ENCODE results near the gene PLXDC1.
"Not testable (repeated sequence)": the region's sequence is repeated elsewhere in the genome, so short reads cannot be mapped to it uniquely, and the experiment has no call there.

PLXDC1 gene

DNA sequence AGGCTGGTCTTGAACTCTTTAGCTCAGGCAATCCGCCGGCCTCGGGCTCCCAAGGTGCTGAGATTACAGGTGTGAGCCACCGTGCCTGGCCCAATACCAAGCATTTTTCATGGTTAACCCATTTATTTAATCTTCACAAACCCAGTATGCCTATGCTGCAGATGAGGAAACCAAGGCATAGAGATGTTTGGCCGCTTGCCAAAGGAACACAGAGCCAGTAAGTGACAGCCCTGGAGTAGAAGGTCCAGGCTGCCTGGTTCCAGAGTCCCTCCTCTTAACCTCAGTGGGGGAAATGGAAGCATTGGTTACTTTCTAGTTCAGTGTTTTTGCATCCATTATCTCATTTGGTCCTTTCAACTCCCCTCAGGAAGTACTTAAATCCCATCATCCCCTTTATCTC lies 29.9 kb upstream of the PLXDC1 start:
- no peak for DNase-seq (ENCODE audit: low spot score)

DNA sequence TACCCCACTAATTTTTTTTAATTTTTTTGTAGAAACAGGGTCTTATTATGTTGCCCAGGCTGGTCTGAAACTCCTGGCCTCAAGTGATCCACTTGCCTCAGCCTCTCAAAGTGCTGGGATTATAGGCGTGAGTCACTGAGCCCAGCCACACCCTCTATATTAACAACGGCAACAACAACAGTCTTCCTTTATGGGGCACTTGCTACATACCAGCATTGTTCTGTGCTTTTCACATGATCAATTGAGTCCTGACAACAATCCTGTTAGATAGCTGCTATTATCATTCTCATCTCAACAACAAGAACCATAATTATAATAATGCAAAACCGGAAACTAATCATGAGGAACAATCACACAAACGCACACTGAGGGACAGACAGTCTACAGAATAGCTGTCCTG lies 27.1 kb upstream of the PLXDC1 start:
- DNase-seq (ENCODE audit: low spot score), result no peak

DNA sequence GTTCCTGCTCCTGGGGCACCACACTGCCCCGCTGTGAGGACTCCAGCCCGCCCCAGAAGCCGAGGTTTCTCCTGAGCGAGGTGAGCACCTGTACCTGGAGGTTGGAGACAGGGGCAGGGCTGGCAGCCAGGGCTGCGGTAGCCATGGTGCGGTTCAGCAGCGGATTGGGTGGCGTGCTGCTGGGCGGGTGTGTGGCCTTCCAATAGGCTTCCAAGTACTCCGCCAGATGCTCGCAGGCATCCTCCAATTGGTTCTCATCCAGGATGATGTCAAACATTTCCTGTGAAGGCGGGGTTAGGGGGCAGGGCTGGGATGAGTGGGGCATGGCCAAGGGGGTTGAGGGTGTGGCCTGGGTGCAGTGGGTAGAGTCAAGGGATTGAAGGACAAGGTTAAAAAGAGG lies 25.8 kb upstream of the PLXDC1 start:
- DNase-seq (ENCODE audit: low spot score), result no peak

DNA sequence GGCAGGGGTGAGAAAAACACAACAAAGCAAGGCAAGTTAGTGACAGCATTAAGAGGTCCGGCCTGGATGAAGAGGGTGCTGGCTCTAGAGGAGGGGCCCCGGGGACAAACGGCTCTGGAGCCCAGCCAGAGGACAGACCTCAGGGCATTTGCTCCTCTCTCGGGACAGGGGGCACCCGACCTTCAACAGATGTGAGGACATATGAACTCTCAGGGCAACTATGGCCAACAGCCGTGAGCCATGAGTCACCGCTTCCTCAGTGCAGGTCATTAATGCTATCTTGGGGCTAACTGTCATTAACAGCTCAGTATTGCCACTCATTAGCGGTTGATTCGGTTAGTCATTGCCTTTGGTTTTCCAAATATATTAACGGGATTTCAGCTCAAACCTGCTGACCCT lies 24.3 kb upstream of the PLXDC1 start:
- no peak for DNase-seq (ENCODE audit: low spot score)

DNA sequence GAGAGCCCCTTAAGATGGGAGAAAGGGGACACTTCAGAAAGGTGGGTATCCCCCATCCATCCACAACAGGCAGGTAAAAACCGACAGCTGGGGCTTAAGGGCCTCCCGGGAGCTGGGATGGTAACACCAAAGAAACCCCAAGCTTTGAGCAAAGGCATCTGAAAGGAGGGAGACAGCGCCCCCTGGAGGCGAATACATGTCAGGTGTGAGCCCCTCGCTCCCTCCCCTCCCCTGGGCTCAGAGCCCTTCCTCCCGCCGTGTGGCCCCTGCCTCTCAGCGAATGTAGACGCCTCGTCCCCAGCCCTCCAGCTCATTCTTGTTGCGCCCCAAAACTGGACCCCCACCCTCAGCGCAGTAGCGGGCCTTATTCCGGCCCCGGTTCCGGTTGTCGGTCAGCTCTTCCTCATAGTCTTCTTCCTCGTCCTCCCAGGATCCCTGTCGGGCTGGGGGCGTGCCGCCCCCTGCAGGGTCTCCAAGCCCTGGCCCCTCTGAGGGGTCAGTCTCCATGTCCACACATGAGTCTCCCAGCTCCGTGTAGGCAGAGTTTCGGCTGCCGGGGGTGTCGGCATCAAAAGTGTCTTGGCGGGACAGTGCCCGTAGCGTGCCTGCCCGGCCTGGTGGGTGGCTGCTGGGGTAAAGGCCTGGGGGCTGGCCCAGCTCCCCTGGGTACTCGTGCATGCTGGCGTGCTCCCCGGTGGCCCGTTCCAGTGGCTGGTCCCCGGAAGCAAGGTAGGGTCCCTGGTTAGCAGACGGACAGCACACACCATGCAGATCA lies 23.7 kb upstream of the PLXDC1 start:
- DNase-seq (ENCODE audit: low spot score), result peak; percentile 60

DNA sequence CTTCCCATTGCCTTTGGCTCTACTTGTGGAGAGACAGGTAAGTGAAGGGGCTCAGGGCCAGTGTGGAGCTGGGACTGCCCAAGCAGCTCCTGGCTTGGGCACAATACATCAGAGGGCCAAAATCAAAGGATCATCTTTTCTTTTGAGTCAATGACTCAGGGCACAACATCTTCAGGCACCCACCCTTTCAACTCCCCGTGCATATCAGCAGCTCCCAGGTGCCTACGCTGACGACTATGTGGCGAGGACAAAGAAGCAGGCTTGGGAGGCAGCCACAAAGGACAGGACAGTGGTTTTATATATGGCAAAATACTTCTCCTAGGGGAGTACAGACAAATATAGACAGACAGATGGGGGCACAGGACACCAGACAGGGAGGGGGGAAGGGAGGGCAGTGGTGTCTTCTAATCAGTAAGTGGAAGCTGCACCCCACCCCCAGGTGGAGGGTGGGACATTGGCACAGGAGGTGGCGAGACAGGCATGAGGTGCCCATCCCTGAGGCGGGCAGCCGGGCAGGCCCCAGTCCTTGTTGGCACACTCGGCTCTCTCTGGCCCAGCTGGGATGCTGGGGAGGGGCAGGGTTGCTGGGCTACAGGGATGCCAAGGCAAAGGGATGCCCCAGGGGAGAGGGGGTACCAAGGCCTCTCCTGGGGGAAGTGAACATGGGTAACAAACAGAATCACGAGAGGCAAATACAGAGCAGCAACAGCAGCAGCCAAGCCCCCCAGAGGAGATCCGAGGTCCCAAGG lies 22.3 kb upstream of the PLXDC1 start:
- DNase-seq (ENCODE audit: low spot score), result no peak

DNA sequence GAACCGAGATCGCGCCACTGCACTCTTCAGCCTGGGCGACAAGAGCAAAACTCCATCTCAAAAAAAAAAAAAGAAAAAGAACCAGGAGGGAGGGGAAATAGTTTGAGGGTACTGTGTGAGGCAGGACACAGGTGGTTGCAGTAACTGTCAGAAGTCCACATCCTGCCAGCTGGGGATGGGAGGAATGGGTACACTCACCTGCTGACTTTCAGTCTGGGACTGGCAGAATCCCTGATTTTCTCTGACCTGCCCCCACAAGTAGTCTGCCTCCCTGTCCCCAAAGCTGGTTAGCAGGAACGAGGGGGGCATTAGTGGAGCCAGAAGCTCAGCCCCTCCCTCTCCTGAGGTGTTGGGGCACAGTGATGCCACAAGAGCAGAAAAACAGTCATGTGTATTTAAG lies 21.6 kb upstream of the PLXDC1 start:
- no peak for DNase-seq (ENCODE audit: low spot score)

DNA sequence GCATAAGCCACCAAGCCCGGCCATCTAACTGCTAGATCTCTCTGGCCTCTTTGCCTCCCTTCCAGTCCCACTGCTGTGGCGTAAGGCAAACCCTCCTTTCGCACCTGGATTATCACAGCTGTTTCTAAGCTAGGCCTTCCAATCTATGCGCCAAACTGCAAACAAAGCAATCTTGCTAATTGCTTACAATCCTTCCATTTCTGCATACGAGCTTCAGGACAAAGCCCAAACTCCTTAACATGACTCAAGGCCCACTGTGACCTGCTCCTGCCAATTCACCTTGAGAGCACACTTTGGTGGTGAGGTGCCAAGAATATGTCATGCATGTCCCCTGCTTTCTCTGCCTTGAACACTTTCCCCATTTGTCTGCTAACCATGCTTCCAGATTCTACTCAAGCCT lies 20.5 kb upstream of the PLXDC1 start:
- DNase-seq (ENCODE audit: low spot score), result no peak

DNA sequence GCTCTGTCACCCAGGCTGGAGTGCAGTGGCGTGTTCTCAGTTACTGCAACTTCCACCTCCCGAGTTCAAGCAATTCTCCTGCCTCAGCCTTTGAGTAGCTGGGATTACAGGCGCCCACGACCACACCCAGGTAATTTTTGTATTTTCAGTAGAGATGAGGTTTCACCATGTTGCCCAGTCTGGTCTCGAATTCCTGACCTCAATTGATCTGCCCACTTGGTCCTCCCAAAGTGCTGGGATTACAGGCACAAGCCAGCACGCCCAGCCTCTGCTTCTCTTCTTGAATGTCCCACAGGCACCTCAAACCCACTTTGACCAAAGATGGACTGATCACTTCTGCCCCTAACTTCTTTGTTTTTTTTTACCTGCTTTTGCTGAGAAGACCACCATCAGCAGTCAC lies 19.1 kb upstream of the PLXDC1 start:
- DNase-seq (ENCODE audit: low spot score), result no peak

DNA sequence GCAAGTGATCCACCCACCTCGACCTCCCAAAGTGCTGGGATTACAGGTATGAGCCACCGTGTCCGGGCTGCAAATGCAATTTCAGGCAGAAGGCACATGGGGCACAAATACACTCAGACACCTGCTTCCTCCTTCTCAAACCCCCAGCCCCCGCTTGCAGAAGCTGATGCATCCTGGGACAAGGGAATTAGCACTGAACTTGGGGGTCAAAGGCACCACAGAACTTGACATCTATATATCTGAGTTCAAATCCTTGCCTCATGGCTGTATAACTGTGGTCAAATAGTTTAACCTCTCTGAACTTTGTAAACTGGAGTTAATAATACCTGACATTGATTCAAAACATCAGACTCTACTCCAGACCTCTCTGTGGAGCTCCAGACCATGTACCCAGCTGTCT lies 18.7 kb upstream of the PLXDC1 start:
- no peak for DNase-seq (ENCODE audit: low spot score)

DNA sequence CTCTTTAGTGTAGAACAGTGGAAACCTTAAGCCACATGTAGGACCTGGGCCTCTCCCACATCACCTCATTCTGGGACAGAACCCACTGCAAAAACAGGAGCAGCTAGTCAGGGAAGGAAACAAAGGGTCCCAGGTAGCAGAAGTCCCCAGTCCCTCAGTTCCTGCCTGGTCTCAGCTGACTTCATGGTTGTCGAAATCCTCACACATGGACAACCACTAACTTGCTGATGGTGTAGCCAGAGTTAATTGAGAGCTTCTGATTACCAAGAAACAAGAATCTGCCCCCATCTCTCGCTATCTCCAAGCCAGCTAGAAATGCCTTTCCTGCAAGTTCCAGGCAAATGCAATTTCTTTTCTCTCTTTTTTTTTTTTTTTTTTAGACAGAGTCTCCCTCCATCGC lies 18.1 kb upstream of the PLXDC1 start:
- DNase-seq (ENCODE audit: low spot score), result no peak

DNA sequence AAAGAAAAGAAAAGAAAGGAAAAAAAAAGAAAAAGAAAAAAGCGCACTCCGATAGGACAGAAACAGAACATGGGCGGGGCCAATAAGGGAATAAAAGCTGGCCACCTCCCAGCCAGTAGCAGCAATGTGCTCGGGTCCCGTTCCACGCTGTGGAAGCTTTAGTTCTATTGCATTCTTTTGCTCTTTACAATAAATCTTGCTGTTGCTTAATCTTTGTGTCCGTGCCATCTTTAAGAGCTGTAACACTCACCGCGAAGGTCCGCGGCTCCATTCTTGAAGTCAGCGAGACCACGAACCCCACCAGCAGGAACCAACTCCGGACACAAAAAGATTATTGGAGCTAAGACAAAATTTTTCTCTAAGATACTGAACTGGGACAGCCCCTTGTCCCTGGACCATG lies 17.7 kb upstream of the PLXDC1 start:
- DNase-seq (ENCODE audit: low spot score), result no peak

DNA sequence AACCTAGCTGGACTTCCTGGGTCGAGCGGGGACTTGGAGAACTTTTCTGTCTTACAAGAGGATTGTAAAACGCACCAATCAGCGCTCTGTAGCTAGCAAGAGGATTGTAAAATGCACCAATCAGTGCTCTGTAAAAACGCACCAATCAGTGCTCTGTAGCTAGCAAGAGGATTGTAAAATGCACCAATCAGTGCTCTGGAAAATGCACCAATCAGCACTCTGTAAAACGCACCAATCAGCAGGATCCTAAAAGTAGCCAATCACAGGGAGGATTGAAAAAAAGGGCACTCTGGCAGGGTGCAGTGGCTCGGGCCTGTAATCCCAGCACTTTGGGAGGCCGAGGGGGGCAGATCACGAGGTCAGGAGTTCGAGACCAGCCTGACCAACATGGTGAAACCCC lies 17.1 kb upstream of the PLXDC1 start:
- not testable (repeated sequence) for DNase-seq (ENCODE audit: low spot score)

DNA sequence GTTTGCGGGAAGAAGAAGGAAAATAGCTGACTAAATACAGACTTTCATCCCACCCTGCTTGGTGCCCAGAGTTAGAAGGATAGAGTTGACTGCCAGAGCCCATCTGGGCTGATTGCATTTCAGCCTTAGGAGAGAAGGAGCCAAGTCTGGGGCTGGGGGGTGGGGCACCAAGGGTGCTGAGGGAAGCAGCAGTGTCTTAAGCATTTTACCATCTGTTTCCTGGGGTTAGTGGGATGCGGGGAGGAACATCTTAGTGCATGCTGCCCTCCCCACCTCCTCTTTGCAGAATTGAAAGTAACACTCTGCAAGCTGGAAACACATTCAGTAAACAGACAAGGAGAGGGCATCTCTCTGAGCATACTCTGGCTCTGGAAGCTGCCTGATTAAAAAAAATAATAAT lies 16.0 kb upstream of the PLXDC1 start:
- peak; percentile 79 for DNase-seq (ENCODE audit: low spot score)

DNA sequence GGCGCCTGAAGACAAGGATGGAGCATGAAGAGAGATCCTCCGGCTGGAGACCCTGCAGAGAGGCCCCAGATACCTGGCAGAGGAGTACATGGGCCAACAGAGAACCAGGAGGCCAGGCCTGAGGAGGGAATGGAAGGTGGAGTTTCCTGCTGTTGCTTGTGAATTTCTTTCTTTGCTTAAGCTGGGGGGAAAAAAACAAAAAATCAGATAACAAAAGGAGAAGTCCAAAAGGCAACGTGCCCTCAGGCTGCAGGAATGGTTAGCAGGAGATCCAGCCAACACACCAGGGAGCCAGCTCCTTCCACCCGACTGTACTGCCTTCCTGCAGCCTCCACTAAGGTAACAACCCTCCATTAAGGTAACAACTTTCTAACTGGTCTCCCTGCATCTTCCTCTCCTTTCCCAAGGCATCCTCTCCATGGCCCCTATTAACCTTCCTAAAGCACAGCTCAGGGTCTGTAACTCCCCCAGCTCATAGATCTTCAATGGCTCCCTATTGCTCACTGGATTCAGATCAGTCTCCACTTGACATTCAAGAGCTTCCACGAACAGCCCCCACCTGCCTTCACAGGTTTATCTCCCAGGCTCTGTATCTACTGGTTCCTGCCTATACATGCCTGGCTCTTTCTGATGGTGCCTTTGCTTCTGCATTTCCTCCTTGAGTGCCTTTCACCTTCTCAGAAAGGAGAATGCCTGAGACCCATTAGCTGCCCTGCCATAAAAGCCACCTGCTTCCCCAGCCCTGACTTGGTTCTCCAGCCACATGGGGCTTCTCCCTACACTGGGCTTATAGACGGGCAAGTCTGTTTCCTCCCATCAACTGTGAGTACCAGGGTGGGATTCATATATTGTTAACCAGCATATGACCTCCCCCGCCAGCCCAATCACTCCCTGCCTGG lies 15.2 kb upstream of the PLXDC1 start:
- DNase-seq (ENCODE audit: low spot score), result no peak

DNA sequence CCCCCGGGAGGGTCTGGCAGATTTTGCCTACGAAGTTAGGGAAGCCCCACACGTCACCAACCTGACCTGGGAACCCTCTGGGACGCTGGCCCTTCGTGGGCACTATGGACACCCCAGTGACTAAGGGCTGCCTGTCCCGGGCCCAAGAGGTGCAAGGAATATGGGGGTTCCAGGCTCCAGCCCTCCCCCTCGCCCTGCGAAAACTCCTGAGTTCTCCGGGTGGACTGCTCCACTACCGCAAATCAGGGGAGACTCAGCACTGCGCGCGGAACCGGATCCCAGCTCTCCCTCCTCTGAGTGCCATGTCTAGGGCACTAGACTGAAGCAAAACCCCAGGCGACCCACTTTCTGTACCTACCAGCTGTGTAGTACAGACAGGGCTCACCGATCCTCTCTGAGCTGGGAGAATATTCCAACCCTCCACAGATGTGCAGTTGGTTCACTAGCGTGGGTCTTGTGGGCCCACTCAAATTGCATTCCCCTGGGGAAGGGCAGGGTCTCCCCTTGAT lies 14.5 kb upstream of the PLXDC1 start, which contains the start of gene ARL5C:
ARL5C (minus strand) TSS at position 321 of the 509 bp plus-strand sequence. CDS start 401 bp downstream, outside the sequence.
- DNase-seq (ENCODE audit: low spot score), result no peak

DNA sequence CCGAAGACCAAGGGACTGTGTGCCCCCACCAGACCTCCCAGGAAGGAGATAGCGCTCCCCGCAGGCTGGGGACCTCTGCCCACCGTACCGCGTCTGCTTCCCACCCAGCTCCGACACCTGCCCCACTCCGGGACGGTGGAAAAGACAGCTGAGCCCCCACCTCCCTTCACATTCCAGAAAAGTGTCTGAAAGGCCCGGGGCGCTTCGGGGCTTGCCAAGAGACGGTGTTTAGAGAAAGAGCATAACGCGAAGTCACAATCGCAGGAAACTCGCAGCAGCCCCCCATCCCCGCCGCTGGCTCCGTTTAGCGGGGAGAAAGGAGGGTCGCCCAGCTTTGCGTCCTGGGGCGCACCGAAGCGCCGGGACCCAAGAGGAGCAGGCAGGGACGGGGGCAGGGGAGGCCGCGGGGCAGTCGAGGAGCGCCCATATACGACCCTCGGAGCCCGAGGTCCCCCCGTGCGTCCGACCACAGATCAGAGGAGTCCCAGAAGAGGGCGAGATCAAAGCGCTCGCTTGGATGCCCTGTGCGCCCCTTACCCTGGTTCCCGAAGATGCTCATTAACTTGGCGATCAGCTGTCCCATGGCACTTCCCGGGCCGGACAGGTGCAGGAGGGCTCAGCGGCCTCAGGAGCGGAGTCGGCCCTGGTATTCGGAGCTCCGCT lies 13.9 kb upstream of the PLXDC1 start:
- DNase-seq (ENCODE audit: low spot score), result no peak

DNA sequence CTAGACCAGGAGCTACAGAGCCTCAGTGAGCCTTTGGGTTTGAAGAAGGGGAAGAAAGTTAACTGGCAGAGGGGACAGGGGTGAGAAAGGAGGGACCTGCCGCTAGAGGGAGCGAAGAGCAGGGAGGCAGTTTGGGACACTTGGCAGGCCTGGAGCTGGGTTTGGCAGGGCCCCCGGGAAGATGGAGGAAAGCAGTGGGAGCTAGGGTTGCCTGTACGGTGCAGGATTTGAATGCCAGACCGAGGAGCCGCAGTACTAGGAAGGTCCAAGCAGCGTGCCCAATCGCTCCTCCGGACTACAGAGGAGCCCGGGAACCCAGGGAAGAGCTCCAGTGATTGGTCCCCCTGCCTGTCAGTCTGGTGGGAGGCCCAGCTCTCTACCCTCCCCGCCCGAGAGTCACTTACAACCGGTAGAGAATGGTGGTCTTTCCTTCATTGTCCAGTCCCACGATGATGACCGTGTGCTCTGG lies 13.3 kb upstream of the PLXDC1 start:
- peak; percentile 72 for DNase-seq (ENCODE audit: low spot score)

DNA sequence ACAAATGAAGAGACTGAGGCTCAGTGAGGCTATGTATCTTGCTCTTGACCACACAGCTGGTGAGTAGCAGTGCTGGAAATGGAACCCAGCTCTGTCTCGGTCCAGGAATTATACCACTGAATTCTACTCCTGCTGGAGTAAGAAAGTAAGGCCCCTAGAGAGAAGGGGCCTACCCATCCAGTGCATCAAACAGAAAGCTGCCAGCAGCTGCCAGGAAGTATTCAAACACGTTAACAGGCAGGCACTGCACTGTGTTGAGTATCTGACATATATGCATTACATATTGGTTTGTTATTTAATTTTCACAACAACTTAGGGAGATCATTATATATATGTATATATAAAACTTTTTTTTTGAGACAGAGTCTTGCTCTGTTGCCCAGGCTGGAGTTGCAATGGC lies 10.5 kb upstream of the PLXDC1 start:
- no peak for DNase-seq (ENCODE audit: low spot score)

DNA sequence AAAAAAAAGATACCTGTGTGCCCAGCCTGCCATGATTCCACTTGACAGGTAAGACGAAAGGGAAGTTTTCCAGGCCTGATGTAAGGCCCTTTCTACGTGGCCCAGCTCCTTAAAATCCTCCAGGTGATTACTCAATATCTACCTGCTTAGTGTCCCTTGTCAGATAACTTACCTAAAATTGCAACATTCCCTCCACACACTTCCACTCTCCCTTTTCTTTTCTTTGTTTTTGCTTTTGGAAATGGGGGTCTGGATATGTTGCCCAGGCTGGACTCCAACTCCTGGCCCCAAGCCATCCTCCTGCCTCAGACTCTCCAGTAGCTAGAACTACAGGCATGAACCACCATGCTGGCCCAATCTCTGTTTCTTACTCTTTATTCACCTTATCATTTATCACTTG lies 7.2 kb upstream of the PLXDC1 start:
- DNase-seq (ENCODE audit: low spot score), result no peak

DNA sequence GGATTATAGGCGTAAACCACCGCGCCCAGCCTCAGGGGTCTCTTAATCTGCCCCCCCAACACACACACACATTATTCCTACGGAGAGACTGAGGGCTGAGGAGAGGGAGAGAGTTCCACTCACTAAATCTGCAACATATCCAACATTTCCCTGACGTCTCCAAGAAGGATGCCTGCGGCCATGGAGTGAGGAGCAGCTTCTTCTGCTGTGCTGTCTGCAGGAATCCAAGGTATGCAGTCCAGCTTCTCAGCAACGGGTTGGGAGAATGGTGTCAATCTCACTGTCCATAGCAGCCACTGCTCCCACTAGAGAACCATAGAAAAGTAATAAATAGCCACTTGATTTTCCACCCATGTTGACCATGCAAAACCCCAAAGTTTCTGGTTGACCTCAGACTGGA lies 5.1 kb upstream of the PLXDC1 start:
- no peak for DNase-seq (ENCODE audit: low spot score)

DNA sequence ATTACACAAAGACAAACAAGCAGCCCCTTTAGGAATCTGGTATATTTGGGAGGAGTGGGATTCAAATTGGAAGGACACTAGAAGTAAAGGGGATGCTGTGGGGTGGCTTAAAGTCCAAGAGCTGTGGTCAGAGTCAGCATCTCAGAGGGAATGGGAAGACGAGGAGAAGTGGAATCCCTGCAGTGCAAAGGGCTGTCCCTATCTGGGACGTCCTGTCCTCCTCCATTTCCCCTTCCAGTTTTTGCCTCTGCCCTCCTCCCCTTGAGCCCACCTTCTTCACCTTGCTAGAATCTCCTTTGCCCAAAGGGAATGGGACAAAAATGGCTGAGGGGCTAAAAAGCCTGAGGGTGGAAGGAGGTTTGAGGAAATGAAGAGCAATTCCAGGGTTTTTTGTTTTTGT lies 4.2 kb upstream of the PLXDC1 start:
- DNase-seq (ENCODE audit: low spot score), result no peak
